Lung (tissue), 12 donors: ENCODE measurements around the gene NPAS3. TPM values are rescaled to one million over a fixed set of nuclear protein-coding genes. Genes with fewer than 3 reads are reported as not detected.

Experiments
- ATAC-seq: fragments of 200-7000 bp; cut with Tn5 transposase; one replicate; pipeline ENCODE4 v1.9.1; 2020; ENCODE audit warnings: moderate number of reproducible peaks; ENCODE audit not compliant: insufficient read depth, low FRiP score
- DNase-seq, 3 donors: peaks; one replicate each; pipeline ENCODE4 v3.0.0-alpha.2; 2013 to 2017
- H3K27ac ChIP-seq, 2 donors: one replicate each; pipeline ENCODE4 v1.5.1; 2013; ENCODE audit warnings: mild to moderate bottlenecking in 2 of 2, moderate library complexity in 2 of 2, control low read depth in 1 of 2, inconsistent platforms in 1 of 2, low read depth in 1 of 2, low read length in 1 of 2
- H3K27me3 ChIP-seq, 3 donors: one replicate each; pipeline ENCODE4 v1.5.1; 2013; ENCODE audit warnings: low read length in 2 of 3; ENCODE audit not compliant: control insufficient read depth in 3 of 3, insufficient read depth in 3 of 3
- H3K36me3 ChIP-seq, 4 donors: one replicate each; pipeline ENCODE4 v1.5.1; 2013; ENCODE audit warnings: low read length in 4 of 4, mild to moderate bottlenecking in 1 of 4, moderate library complexity in 1 of 4; ENCODE audit not compliant: control insufficient read depth in 4 of 4, insufficient read depth in 4 of 4
- H3K4me1 ChIP-seq, 5 donors: one replicate each; pipeline ENCODE4 v1.5.1; 2013; ENCODE audit warnings: low read length in 5 of 5, mild to moderate bottlenecking in 2 of 5, moderate library complexity in 1 of 5; ENCODE audit not compliant: control insufficient read depth in 5 of 5, insufficient read depth in 5 of 5
- H3K4me3 ChIP-seq: one replicate; pipeline ENCODE4 v1.5.1; 2013; ENCODE audit warnings: mild to moderate bottlenecking, control low read depth, moderate library complexity
- H3K9ac ChIP-seq, 2 donors: one replicate each; pipeline ENCODE4 v1.5.1; 2013; ENCODE audit warnings: low read length in 2 of 2, control low read depth in 1 of 2; ENCODE audit not compliant: insufficient read depth in 1 of 2
- H3K9me3 ChIP-seq, 4 donors: one replicate each; pipeline ENCODE4 v1.5.1; 2013; ENCODE audit warnings: low read length in 3 of 4, mild to moderate bottlenecking in 1 of 4, moderate library complexity in 1 of 4; ENCODE audit not compliant: control insufficient read depth in 4 of 4, insufficient read depth in 3 of 4
- CTCF ChIP-seq: IDR thresholded peaks from 2 replicates; pipeline ENCODE4 v1.5.1; 2012; ENCODE audit warnings: mild to moderate bottlenecking; ENCODE audit errors: control extremely low read depth, extremely low read depth
- WGBS, 2 donors: extraction: QIAGEN DNeasy Blood & Tissue Kit; methylation state at CpG; one replicate each; pipeline ENCODE4 v1.1.7; 2013; 5-methylcytosine and 5-hydroxymethylcytosine counted together
- polyA plus RNA-seq, 2 donors: library from polyadenylated mRNA; stranded (reverse); fragments of 200-250 nt; gene quantifications; one replicate each; pipeline ENCODE4 v1.2.1, GENCODE V29; 2013
- total RNA-seq, 2 donors: library from RNA; depleted of rRNA in 1 of 2; stranded (reverse); fragments of >200 nt in 1 of 2; gene quantifications; one replicate each; pipeline ENCODE4 v1.2.1, GENCODE V29; 2014 to 2021
- donor health status: control.
- donor health status: control.
- donor health status: Bipolar disorder and iron deficiency.
- donor health status: healthy.
- donor health status: DM: yes; HTN: yes; CAD: no.

Gene NPAS3
- total and polyA plus RNA-seq, 4 donors = 0.13 to 0.48 (median 0.33) TPM

- ATAC-seq (no peak), DNase-seq (no peak)
- H3K27ac ChIP-seq = no peak overlapping the region
- no peak overlapping the region for H3K4me3 ChIP-seq
- peaks cover 0 to 5% (median 0%) of the 10 kb centered on the region in 3 donors for H3K27me3 ChIP-seq
- peaks cover 0 to 12% (median 0%) of the 10 kb centered on the region in 5 donors for H3K4me1 ChIP-seq
- H3K9me3 ChIP-seq = no peaks in the 10 kb centered on the region
- H3K36me3 ChIP-seq = no peaks in the 10 kb centered on the region
- no peak for TF ChIP-seq CTCF
- H3K9ac ChIP-seq = no peak overlapping the region
- 78 to 85% methylated on average over 3 of the region's 3 CpGs for WGBS, 2 donors
These were observed 539.1 kb downstream of the NPAS3 start for GRCh38 chr14:33477797-33478196.

GRCh38 chr14:33480071-33480886 lies 541.6 kb downstream of the NPAS3 start:
- Histone ChIP-seq H3K4me3 (no peak overlapping the region), H3K36me3 (no peaks in the 10 kb centered on the region), H3K9me3 (no peaks in the 10 kb centered on the region), H3K27me3 (peaks cover 0 to 9% (median 5%) of the 10 kb centered on the region in 3 donors), H3K9ac (no peak overlapping the region), H3K27ac (no peak overlapping the region), H3K4me1 (peaks cover 0 to 12% (median 0%) of the 10 kb centered on the region in 5 donors)
- WGBS, 2 donors = 86 to 88% methylated on average over 8 to 9 of the region's 9 CpGs
- no peak for DNase-seq
- no peak for ATAC-seq
- TF ChIP-seq CTCF = no peak

- no peak overlapping the region for H3K27ac ChIP-seq
- peaks cover 0 to 9% (median 5%) of the 10 kb centered on the region in 3 donors for H3K27me3 ChIP-seq
- ATAC-seq = no peak
- H3K4me1 ChIP-seq = peaks cover 0 to 7% (median 0%) of the 10 kb centered on the region in 5 donors
- H3K36me3 ChIP-seq = no peaks in the 10 kb centered on the region
- DNase-seq = no peak
- 93 to 94% methylated on average over 3 of the region's 3 CpGs for WGBS, 2 donors
- no peak for TF ChIP-seq CTCF
- no peak overlapping the region for H3K4me3 ChIP-seq
- no peak overlapping the region for H3K9ac ChIP-seq
- no peaks in the 10 kb centered on the region for H3K9me3 ChIP-seq
These were observed 542.2 kb downstream of the NPAS3 start for GRCh38 chr14:33480887-33481184.
